ENCODE measurements around the gene CCR1.

The CCR1 gene

DNA sequence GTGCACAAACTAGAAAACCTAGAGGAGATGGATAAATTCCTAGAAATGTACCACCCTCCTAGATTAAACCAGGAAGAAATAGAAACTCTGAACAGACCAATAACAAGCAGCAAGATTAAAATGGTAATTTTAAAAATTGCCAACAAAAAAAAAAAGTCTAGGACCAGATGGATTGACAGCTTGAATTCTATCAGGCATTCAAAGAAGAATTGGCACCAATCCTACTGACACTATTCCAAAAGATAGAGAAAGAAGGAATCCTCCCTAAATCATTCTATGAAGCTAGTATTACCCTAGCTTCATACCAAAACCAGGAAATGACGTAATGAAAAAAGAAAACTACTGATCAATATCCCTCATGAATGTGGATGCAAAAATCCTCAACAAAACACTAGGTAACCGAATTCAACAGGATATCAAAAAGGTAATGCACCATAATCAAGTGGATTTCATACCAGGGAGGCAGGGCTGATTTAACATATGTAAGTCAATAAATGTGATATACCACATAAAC lies 10.1 kb upstream of the CCR1 start:
- H3K4me3 ChIP-seq (ENCODE audit: low read depth, low read length) = no peak overlapping the region
- DNase-seq (ENCODE audit: low read depth) = no peak
- no peak for TF ChIP-seq POLR2A (IDR thresholded peaks at IDR 0.05; ENCODE audit: extremely low read depth, insufficient read length)
- TF ChIP-seq, protein P1, sequence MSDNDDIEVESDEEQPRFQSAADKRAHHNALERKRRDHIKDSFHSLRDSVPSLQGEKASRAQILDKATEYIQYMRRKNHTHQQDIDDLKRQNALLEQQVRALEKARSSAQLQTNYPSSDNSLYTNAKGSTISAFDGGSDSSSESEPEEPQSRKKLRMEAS (IDR thresholded peaks at IDR 0.05; ENCODE audit: low read depth, low read length) = no peak
- TF ChIP-seq, protein P2, sequence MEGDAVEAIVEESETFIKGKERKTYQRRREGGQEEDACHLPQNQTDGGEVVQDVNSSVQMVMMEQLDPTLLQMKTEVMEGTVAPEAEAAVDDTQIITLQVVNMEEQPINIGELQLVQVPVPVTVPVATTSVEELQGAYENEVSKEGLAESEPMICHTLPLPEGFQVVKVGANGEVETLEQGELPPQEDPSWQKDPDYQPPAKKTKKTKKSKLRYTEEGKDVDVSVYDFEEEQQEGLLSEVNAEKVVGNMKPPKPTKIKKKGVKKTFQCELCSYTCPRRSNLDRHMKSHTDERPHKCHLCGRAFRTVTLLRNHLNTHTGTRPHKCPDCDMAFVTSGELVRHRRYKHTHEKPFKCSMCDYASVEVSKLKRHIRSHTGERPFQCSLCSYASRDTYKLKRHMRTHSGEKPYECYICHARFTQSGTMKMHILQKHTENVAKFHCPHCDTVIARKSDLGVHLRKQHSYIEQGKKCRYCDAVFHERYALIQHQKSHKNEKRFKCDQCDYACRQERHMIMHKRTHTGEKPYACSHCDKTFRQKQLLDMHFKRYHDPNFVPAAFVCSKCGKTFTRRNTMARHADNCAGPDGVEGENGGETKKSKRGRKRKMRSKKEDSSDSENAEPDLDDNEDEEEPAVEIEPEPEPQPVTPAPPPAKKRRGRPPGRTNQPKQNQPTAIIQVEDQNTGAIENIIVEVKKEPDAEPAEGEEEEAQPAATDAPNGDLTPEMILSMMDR (IDR thresholded peaks at IDR 0.05; ENCODE audit: low read depth, low read length) = no peak
- no peak for TF ChIP-seq MYC (IDR thresholded peaks at IDR 0.05; ENCODE audit: low read depth, low read length)

DNA sequence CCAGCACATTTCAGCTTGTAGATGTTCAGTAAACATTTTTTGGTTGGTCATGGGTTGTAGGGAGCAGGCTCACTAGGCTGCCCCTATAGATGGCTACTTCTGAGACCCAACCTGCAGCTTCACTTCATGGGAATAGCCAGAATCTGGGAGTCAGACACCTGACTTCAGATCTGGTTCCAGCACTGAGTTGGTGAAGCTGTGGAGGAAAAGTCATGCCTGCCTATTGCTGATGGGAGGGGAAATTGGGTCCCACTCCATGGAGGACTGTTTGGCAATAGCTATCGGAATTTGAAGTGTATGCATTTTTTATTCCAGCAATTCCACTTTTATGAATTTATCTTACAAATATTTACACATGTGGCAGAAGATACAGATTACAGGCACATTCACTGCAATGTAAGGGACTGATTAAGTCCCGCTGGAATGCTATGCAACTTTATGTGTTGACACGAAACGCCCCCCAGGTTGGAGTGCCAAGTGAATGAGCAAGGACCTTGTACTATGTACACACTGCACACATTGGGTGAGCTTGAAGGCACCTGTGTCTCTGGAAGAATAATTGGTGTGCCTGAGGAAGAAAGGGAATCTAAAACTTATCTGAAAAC lies 7.8 kb upstream of the CCR1 start:
- no peak for DNase-seq (ENCODE audit: low read depth)
- no peak overlapping the region for H3K4me3 ChIP-seq (ENCODE audit: low read depth, low read length)
- TF ChIP-seq POLR2A (IDR thresholded peaks at IDR 0.05; ENCODE audit: extremely low read depth, insufficient read length) (no peak), MYC (IDR thresholded peaks at IDR 0.05; ENCODE audit: low read depth, low read length) (no peak)
- TF ChIP-seq, protein P2 (IDR thresholded peaks at IDR 0.05; ENCODE audit: low read depth, low read length) = no peak
- TF ChIP-seq, protein P1 (IDR thresholded peaks at IDR 0.05; ENCODE audit: low read depth, low read length) = no peak

DNA sequence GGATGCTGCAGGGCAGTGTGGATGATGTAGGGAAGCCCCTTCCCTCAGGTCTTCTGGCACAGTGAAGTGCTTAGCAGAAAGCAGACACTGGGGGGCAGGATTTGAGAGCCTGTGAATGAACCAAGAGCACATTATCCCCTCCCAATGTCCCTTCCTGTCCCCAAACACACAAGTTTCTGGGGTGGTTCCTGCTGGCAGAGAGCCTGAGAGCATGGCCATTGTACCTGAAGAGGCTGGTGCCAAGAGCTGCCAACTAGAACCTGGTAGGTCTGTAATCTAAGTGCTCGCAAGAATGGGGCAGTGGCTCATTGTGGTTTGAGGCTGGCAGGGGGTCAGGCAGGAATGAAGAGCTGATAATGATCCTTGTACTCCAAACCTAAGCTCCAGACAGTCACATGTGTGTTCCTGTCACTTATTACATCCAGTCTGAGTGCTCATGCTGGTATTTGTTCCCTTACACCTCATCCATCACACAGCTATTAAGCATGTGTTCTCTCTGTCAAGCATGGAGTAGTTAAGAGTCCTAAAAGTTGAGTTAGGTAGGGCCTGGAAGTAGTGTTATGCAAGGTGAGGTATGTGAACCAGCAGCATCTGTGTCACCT lies 6.7 kb upstream of the CCR1 start:
- DNase-seq (ENCODE audit: low read depth) = peak; percentile 84
- TF ChIP-seq, protein P1 (IDR thresholded peaks at IDR 0.05; ENCODE audit: low read depth, low read length) = peak; percentile 30; the same call in 1 of the 2 replicates
- TF ChIP-seq POLR2A (IDR thresholded peaks at IDR 0.05; ENCODE audit: extremely low read depth, insufficient read length) (no peak), MYC (IDR thresholded peaks at IDR 0.05; ENCODE audit: low read depth, low read length) (no peak)
- TF ChIP-seq, protein P2 (IDR thresholded peaks at IDR 0.05; ENCODE audit: low read depth, low read length) = peak; percentile 71
- H3K4me3 ChIP-seq (ENCODE audit: low read depth, low read length) = no peak overlapping the region

DNA sequence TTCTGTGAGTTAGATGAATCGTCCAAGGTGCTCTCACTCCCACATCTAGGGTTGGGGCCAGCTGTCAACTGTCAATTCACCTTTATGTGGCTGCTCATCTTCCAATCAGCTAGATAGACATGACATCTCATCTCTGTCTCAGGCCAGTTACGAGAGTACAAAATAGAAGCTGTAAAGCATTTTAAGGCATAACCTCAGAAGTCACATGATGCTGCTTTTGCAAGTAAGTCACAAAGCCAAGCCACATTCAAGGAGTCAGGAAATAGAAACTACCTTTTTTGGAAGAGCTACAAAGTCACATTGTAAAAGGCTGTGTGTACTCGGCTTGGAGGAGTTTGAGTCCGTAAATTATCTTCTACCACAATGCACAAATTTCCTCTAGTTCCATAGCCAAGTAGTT lies 5.1 kb upstream of the CCR1 start:
- no peak overlapping the region for H3K4me3 ChIP-seq (ENCODE audit: low read depth, low read length)
- TF ChIP-seq, protein P1 (IDR thresholded peaks at IDR 0.05; ENCODE audit: low read depth, low read length) = peak; percentile 68
- TF ChIP-seq POLR2A (IDR thresholded peaks at IDR 0.05; ENCODE audit: extremely low read depth, insufficient read length) = no peak
- TF ChIP-seq MYC (IDR thresholded peaks at IDR 0.05; ENCODE audit: low read depth, low read length) = no peak
- TF ChIP-seq, protein P2 (IDR thresholded peaks at IDR 0.05; ENCODE audit: low read depth, low read length) = no peak
- peak; percentile 51 for DNase-seq (ENCODE audit: low read depth)

DNA sequence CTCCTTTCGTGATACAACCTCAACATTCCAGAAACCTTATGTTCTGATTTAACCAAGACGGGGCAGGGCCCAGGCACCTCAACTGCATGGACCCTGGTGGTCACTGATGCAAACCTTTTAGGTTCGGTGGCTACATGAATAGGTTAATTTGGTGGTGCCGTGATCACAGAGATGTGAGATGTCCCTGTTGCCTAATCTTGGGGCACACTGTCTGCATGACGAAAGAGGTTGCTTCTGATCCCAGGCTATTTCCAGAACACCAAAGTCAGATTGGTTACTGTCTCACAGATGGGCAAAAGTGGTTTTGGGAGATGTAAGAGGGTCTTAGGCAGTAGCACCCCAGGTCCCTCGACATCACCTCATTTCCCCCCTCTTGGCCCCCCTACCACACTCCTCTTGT lies 4.0 kb upstream of the CCR1 start:
- TF ChIP-seq POLR2A (IDR thresholded peaks at IDR 0.05; ENCODE audit: extremely low read depth, insufficient read length) (no peak), MYC (IDR thresholded peaks at IDR 0.05; ENCODE audit: low read depth, low read length) (no peak)
- TF ChIP-seq, protein P2 (IDR thresholded peaks at IDR 0.05; ENCODE audit: low read depth, low read length) = no peak
- TF ChIP-seq, protein P1 (IDR thresholded peaks at IDR 0.05; ENCODE audit: low read depth, low read length) = no peak
- DNase-seq (ENCODE audit: low read depth) = no peak

More for the DNA sequence above, 4.0 kb upstream of the CCR1 start:
- H3K4me3 ChIP-seq (ENCODE audit: low read depth, low read length) = no peak overlapping the region
